Chondrocyte (in vitro differentiated cells): Measurements from ENCODE around the gene CLEC16A. TPM values are rescaled to one million over a fixed set of nuclear protein-coding genes. Genes with fewer than 3 reads are reported as not detected.

Source experiments
- DNase-seq: peaks from one replicate; pipeline ENCODE4 v3.0.0; 2021; ENCODE audit warnings: mixed read lengths, low spot score
- H3K27ac Mint-ChIP-seq: one replicate; pipeline ENCODE4 v1.8.0; 2021; ENCODE audit warnings: mild to moderate bottlenecking, moderate library complexity, mixed read lengths; ENCODE audit not compliant: unreplicated experiment
- H3K27me3 Mint-ChIP-seq: 2 replicates; pipeline ENCODE4 v1.8.0; 2021; ENCODE audit warnings: low read depth, mixed read lengths
- H3K36me3 Mint-ChIP-seq: 2 replicates; pipeline ENCODE4 v1.8.0; 2021; ENCODE audit warnings: low read depth, mixed read lengths
- H3K4me1 Mint-ChIP-seq: 2 replicates; pipeline ENCODE4 v1.8.0; 2021; ENCODE audit warnings: low read depth, mild to moderate bottlenecking, mixed read lengths
- H3K4me3 Mint-ChIP-seq: one replicate; pipeline ENCODE4 v1.8.0; 2021; ENCODE audit warnings: mild to moderate bottlenecking, moderate library complexity, mixed read lengths; ENCODE audit not compliant: unreplicated experiment
- H3K9me3 Mint-ChIP-seq: 2 replicates; pipeline ENCODE4 v1.8.0; 2021; ENCODE audit warnings: low read depth, mixed read lengths
- CTCF ChIP-seq: fragments of 200-600 bp; sonication (generic); IDR thresholded peaks from 2 replicates; pipeline ENCODE4 v1.5.0; 2021; ENCODE audit warnings: antibody characterized with exemption, mild to moderate bottlenecking, moderate library complexity
- total RNA-seq: library from RNA; stranded (reverse); gene quantifications from 3 replicates; pipeline ENCODE4 v1.2.1, GENCODE V29; 2021

CLEC16A gene
- total RNA-seq, 1 donor from 2014 or later, result 17.9 TPM

- no peak overlapping the region for H3K27ac Mint-ChIP-seq
- no peak for DNase-seq
- no peak overlapping the region for H3K4me3 Mint-ChIP-seq
- H3K27me3 Mint-ChIP-seq, result peaks cover 9% of the 10 kb centered on the region
- no peak for TF ChIP-seq CTCF
- peaks cover 5% of the 10 kb centered on the region for H3K4me1 Mint-ChIP-seq
- H3K9me3 Mint-ChIP-seq, result no peaks in the 10 kb centered on the region
- no peaks in the 10 kb centered on the region for H3K36me3 Mint-ChIP-seq
These were observed 27.8 kb upstream of the CLEC16A start for GRCh38 chr16:10916534-10916933.

- Mint-ChIP-seq H3K36me3 (no peaks in the 10 kb centered on the region), H3K27ac (no peak overlapping the region), H3K4me3 (no peak overlapping the region), H3K27me3 (peaks cover 4% of the 10 kb centered on the region), H3K4me1 (peaks cover 7% of the 10 kb centered on the region), H3K9me3 (no peaks in the 10 kb centered on the region)
- peak; percentile 93 for TF ChIP-seq CTCF
- DNase-seq, result peak; percentile 90
These were observed 25.9 kb upstream of the CLEC16A start for GRCh38 chr16:10918294-10919002.

- Mint-ChIP-seq H3K27ac (no peak overlapping the region), H3K36me3 (no peaks in the 10 kb centered on the region), H3K4me3 (no peak overlapping the region), H3K4me1 (peaks cover 7% of the 10 kb centered on the region), H3K9me3 (no peaks in the 10 kb centered on the region), H3K27me3 (peaks cover 3% of the 10 kb centered on the region)
- no peak for TF ChIP-seq CTCF
- no peak for DNase-seq
These were observed 25.4 kb upstream of the CLEC16A start for GRCh38 chr16:10919003-10919351.

- TF ChIP-seq CTCF, result no peak
- Mint-ChIP-seq H3K4me3 (no peak overlapping the region), H3K27me3 (peaks cover 2% of the 10 kb centered on the region), H3K4me1 (peaks cover 7% of the 10 kb centered on the region), H3K9me3 (no peaks in the 10 kb centered on the region), H3K36me3 (peaks cover 7% of the 10 kb centered on the region), H3K27ac (no peak overlapping the region)
- peak; percentile 10 for DNase-seq
These were observed 23.5 kb upstream of the CLEC16A start for GRCh38 chr16:10920726-10921427.

GRCh38 chr16:10921536-10922327 is 22.6 kb upstream of the CLEC16A start:
- H3K4me1 Mint-ChIP-seq, result peaks cover 7% of the 10 kb centered on the region
- DNase-seq, result no peak
- no peak overlapping the region for H3K27ac Mint-ChIP-seq
- no peaks in the 10 kb centered on the region for H3K9me3 Mint-ChIP-seq
- no peak overlapping the region for H3K4me3 Mint-ChIP-seq
- H3K27me3 Mint-ChIP-seq, result no peaks in the 10 kb centered on the region
- H3K36me3 Mint-ChIP-seq, result peaks cover 7% of the 10 kb centered on the region
- no peak for TF ChIP-seq CTCF
